Sigmoid colon (tissue), 4 donors: ENCODE data around the gene MYOD1.

ENCODE experiments used
- EP300 ChIP-seq, 4 donors: sonication (generic); formaldehyde crosslinking; IDR thresholded peaks; one replicate each; pipeline ENCODE4 v1.6.1; 2017; ENCODE audit warnings: antibody characterized with exemption in 4 of 4
- POLR2A ChIP-seq, 2 donors: fragments of 450-650 bp; IDR thresholded peaks; one replicate each; pipeline ENCODE4 v1.6.1; 2016; ENCODE audit warnings: antibody characterized with exemption in 2 of 2, mild to moderate bottlenecking in 2 of 2, moderate library complexity in 2 of 2
- POLR2AphosphoS5 ChIP-seq, 4 donors: sonication (generic); formaldehyde crosslinking; IDR thresholded peaks; one replicate each; pipeline ENCODE4 v1.6.1; 2017; ENCODE audit warnings: antibody characterized with exemption in 4 of 4
- TF ChIP-seq, protein P1 (sequence below), 4 experiments: fragments of 450-650 bp in 3 of 4; fragments of 200-600 bp in 1 of 4; IDR thresholded peaks; one replicate each; pipeline ENCODE4 v1.5.1; 2016 to 2019; ENCODE audit warnings: antibody characterized with exemption in 4 of 4, mild to moderate bottlenecking in 3 of 4, moderate library complexity in 2 of 4

DNA sequence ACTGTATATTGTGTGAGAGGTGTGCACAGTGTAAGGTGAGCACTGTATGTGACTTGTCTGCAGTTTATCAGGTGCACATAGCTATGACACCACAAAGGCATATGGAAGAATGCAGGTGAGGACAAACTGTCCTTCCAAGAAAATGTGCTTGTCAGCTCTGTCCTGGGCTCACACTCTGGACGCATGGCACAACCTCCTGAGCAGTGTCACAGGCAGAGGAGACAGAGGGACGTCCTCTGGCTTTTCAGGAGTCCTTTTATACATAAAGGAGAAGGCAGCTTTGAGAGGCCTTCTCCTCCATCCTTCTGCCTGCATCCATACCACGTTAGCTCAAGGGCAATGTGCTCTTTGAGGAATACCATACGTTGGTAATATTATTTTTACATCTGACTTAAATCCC is 7.5 kb upstream of the MYOD1 start:
- TF ChIP-seq, protein P1, sequence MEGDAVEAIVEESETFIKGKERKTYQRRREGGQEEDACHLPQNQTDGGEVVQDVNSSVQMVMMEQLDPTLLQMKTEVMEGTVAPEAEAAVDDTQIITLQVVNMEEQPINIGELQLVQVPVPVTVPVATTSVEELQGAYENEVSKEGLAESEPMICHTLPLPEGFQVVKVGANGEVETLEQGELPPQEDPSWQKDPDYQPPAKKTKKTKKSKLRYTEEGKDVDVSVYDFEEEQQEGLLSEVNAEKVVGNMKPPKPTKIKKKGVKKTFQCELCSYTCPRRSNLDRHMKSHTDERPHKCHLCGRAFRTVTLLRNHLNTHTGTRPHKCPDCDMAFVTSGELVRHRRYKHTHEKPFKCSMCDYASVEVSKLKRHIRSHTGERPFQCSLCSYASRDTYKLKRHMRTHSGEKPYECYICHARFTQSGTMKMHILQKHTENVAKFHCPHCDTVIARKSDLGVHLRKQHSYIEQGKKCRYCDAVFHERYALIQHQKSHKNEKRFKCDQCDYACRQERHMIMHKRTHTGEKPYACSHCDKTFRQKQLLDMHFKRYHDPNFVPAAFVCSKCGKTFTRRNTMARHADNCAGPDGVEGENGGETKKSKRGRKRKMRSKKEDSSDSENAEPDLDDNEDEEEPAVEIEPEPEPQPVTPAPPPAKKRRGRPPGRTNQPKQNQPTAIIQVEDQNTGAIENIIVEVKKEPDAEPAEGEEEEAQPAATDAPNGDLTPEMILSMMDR (IDR thresholded peaks at IDR 0.05): no peak
- TF ChIP-seq POLR2AphosphoS5 (IDR thresholded peaks at IDR 0.05) (no peak), POLR2A (IDR thresholded peaks at IDR 0.05) (no peak), EP300 (IDR thresholded peaks at IDR 0.05) (no peak)
